ENCODE measurements around the gene MROH8.

DNA sequence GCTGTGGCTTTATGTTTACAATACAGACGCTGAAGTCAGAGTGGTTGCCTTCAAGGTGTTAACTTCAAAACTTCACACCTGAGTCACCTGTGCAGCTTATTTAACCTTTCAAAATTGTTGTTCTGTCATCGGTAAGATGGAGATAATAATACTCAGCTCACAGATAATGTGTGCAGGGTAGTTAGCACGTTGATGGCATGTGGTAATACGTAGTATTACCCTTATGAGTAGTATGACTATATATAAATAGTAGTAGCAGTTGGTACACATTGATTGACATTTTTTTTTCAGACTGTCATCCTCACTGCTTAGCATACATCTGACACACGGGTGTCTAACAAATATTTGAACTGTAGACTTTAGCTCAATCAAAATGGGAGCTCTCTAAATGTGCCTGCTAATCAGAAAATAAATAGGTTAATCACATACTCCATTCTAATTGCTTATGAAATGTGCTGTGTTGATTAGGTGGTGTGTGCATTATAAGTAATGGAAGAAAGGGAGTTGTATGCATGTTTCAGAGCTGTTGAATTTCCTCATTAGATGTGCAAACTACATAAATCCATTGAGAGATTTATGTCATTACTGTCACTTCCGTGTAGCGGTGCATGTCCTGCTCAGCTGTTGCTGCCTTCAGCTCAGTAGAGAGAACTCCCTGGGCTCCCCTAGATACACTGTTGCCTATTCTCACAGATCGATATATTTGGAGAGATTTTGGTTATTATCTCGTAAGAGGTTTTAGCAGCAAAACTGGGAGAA is 11.2 kb upstream of the MROH8 start:
- no peak for TF ChIP-seq EZH2 (IDR thresholded peaks at IDR 0.05; ENCODE audit: borderline replicate concordance, low read depth, low read length, severe bottlenecking)
- TF ChIP-seq, protein P1, sequence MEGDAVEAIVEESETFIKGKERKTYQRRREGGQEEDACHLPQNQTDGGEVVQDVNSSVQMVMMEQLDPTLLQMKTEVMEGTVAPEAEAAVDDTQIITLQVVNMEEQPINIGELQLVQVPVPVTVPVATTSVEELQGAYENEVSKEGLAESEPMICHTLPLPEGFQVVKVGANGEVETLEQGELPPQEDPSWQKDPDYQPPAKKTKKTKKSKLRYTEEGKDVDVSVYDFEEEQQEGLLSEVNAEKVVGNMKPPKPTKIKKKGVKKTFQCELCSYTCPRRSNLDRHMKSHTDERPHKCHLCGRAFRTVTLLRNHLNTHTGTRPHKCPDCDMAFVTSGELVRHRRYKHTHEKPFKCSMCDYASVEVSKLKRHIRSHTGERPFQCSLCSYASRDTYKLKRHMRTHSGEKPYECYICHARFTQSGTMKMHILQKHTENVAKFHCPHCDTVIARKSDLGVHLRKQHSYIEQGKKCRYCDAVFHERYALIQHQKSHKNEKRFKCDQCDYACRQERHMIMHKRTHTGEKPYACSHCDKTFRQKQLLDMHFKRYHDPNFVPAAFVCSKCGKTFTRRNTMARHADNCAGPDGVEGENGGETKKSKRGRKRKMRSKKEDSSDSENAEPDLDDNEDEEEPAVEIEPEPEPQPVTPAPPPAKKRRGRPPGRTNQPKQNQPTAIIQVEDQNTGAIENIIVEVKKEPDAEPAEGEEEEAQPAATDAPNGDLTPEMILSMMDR (IDR thresholded peaks at IDR 0.05; ENCODE audit: borderline replicate concordance, extremely low read depth, low read length, poor library complexity, severe bottlenecking): no peak

All from DND-41 (cell line).